HG02763 (cell line): ENCODE measurements around the gene CTAG2.
"Not testable (repeated sequence)": the region's sequence is repeated elsewhere in the genome, so short reads cannot be mapped to it uniquely, and the experiment has no call there.

Experiments used
- ATAC-seq: cut with Tn5 transposase; IDR thresholded peaks from one replicate; pipeline ENCODE4 v1.9.1; 2021; ENCODE audit warnings: mild to moderate bottlenecking, moderate library complexity; ENCODE audit not compliant: unreplicated experiment

CTAG2 gene

GRCh38 chrX:154649503-154650220 is 3.7 kb downstream of the CTAG2 start:
- ATAC-seq, result no peak

DNA sequence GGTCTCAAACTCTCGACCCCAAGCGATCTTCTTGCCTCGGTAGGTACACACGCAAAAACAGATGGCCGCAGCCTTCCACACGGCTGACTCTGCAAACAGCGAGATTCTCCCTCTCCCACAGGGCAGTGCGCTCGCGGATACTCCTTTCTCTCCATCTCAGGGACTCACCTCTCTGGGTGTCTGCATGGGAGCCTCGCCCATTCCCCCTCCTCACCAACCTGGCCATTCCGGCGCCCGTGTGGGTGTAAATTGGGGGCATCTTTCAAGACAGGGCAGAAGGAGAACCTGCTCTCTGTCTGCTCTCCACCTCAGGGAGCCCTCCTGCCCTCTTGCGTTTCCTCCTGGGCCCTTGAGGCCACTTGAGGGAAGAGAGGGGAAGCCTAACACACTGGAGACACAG is 4.4 kb downstream of the CTAG2 start:
- ATAC-seq, result no peak

- ATAC-seq, result not testable (repeated sequence)
Measured at GRCh38 chrX:154645745-154646378, 7.5 kb downstream of the CTAG2 start.

DNA sequence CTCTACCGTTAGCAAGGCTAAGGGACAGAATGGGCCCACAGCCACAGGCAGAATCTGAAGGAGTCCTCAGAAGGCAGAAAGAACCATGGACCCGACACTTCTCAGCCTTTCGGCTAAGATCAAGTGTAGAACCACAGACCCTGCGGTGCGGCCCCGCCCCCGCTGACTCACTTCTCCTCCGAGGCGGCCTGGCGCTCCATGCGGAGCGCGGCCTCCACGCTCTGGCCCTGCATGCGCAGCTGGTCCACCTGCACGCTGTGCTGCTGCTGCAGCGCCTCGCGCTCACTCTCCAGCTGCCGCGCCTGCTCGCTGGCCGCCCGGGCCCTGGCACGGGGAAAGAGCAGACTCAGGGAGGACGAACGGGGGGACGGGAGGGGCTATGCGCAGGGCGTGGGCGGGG is 9.7 kb downstream of the CTAG2 start:
- ATAC-seq, result not testable (repeated sequence)

GRCh38 chrX:154641740-154642139 is 11.6 kb downstream of the CTAG2 start:
- not testable (repeated sequence) for ATAC-seq

- not testable (repeated sequence) for ATAC-seq
Measured at GRCh38 chrX:154633661-154634060, 19.7 kb downstream of the CTAG2 start.

DNA sequence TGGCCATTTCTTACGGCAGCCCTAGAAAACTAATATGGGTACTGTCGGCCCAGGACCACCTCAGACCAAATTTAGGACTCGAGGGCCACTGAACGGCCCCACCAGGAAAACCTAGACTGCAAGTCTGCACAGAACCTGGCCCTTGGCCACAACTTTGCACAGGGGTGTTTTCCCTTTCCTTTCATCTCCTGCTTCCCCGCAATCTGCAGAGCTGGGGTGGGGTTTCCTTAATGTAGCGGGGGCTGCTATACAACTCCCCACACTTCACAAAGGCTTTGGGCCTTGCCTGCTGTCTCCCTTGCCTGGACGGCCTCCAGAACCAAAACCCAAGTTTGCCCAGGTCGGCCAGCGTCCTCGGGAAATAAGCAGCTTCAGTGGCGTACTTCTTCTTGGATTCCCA is 22.4 kb downstream of the CTAG2 start:
- ATAC-seq, result not testable (repeated sequence)

- not testable (repeated sequence) for ATAC-seq
Measured at GRCh38 chrX:154628960-154629359, 24.4 kb downstream of the CTAG2 start.

GRCh38 chrX:154620767-154621414 is 32.5 kb downstream of the CTAG2 start:
- not testable (repeated sequence) for ATAC-seq

- ATAC-seq, result not testable (repeated sequence)
Measured at GRCh38 chrX:154619182-154619581, 34.2 kb downstream of the CTAG2 start, which contains the start of gene CTAG1B. TSS of gene CTAG1B (minus strand) at chrX:154619282. CDS start at chrX:154619218, 64 bp downstream.

DNA sequence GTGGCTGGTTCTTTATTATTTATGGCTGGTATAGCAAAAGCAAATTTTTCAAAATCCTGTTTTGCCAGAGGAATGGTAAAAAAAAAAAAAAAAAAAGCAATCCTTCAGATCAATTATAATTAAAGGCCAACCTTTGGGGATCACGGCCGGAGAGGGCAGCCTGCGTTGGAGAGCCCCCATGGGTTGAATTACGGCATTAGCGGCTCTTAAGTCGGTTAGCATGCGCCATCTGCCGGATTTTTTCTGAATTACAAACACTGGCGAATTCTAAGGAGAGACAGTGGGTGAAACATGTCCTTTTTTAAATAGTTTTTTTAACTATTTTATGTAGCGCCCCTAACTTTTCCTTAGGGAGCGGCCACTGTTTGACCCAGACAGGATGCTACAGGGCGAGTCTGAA is 39.8 kb downstream of the CTAG2 start:
- not testable (repeated sequence) for ATAC-seq

DNA sequence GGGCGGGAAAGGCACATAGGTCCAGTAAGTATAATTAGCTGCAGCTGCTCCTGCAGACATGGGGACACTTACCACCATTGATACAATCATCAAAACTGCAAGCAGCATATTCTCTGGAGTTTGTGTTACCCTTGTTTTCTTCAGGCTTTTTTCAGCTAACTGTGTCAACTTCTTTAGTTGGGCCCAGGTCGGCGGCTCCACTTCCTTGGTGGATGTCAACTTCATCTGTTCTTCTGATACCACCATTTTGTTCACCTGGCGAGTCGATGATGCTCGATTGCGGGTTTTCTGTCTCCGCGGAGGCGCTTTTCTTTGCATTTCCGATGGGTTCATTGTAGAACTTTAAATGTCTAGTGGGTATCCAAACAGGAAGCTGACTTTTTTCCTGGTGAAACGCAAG is 42.2 kb downstream of the CTAG2 start:
- not testable (repeated sequence) for ATAC-seq

DNA sequence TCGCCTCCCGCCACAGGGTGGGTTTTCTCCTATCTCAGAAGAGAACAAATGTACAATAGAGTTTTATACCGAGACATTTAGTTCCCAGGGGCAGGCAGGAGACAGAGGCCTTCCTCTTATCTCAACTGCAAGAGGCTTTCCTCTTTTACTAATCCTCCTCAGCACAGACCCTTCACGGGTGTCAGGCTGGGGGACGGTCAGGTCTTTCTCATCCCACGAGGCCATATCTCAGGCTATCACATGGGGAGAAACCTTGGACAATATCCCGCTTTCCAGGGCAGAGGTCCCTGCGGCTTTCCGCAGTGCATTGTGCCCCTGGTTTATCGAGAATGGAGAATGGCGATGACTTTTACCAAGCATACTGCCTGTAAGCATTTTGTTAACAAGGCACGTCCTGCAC is 44.6 kb downstream of the CTAG2 start:
- ATAC-seq, result not testable (repeated sequence)

DNA sequence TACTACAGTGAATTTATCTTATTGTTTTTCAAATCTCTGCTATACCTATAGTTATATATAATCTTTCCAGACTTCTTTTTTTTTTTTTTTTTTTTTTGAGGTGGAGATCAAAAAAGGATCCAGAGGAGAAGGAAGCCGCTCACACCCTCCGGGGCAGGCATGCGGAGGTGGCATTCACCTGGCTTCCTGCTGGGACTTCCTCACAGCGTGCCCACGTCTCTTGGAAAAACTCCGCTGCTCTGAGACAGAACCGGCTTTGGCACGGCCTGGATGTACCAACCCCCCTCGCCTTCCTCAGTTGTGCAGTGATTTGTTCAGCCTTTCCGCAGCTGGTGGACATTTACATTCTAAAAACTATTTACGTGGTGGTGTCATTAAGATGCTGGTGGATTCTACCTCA is 45.4 kb downstream of the CTAG2 start:
- not testable (repeated sequence) for ATAC-seq

DNA sequence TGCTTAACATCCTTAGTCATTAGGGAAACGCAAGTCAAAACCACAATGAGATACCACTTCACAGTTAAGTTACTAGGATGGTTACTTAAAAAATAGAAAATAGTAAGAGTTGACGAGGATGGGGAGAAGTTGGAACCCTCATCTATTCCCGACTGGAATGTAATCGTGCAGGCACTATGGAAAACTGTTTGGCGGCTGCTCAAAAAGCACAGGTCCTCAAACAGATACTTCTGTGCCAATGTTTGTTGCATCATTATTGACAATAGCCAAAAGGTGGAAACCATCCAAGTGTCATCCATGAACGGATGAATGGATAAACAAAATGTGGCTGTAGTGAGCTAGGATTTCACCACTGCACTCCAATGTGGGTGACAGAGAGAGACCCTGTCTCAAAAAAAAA is 46.0 kb downstream of the CTAG2 start:
- ATAC-seq, result no peak

DNA sequence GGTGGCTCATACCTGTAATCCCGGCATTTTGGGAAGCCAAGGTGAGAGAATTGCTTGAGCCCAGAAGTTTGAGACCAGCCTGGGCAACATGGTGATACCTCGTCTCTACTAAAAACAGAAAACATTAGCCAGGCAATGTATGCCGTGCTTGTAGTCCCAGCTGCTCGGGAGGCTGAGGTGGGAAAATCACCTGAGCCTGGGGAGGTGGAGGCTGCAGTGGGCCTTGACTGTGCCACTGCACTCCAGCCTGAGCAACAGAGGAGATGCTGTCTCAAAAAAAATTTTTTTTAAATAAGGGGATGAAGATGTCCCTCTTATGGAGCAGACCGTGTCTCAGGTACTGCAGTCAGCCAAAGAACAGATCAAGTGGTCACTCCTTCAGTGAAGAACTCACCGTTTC is 47.8 kb downstream of the CTAG2 start:
- no peak for ATAC-seq

DNA sequence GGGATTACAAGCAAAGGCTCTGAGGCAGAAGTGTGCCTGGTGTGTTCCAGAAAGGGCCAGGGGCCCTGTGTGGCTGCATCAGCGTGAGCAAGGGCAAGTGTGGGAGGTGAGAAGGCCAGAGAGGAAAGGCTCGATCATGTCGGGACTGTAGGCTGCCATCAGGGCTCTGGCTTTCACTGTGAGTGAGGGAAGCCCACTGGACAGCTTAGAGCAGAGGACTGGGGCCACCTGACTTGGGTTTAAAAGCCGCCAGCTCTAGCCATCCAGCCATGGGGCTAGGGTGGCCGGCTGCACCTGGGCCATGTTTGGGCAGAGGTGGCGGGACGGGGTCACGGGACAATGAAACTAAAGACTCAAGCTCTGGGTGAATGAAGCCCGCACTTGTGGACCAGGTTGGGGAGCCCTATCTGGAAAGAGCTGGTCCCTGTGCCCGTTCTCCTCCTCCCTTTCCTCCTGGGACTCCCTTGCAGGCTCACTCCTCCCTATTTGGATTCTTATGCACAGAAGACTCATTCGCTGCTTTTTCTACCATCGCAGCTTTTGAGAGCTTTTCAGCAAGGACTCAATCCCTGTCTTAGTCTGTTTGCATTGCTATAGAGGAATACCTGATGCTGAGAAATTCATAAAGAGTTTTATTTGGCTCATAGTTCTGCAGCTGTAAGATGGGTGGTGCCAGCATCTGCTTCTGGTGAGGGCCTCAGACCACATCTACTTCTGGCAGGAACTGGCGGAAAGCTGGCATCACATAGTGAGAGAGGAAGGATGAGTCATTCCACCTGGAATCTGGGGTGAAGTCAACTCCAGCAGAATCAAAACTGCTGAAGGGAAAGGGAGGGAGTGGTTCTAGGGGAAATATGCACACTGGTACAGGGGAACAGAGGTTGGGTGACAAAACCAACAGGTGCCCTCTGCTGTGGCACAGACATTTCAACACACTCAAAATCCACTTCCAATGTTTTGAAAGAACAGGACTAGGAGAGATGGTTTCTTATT is 49.6 kb downstream of the CTAG2 start:
- ATAC-seq, result no peak

- no peak for ATAC-seq
Measured at GRCh38 chrX:154602766-154603437, 50.5 kb downstream of the CTAG2 start.

DNA sequence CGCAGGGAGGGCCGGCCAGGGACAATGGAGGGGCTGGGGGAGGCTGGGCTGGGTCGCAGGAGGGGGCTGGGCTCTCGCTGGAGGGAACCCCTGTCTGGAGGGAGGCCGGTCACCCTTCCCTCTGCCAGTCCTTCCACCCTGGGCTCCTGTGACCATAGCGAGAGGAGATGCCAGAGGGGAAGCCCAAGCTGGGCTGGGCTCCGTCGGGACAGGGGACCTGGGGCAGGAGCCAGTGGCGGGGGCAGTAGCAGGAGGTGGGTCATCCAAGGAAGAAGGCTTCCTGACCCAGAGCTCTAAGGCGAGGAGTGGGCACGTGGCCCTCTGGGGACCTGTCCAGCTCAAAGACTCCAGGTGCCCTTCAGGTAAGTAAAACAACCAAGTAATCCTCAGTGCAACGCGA is 51.2 kb downstream of the CTAG2 start:
- ATAC-seq, result no peak
